GM13976 (cell line): Measurements from ENCODE around the gene FCHO2.

Source experiments
- DNase-seq: peaks from one replicate; pipeline ENCODE4 v3.0.0; 2012; ENCODE audit warnings: low spot score
- CTCF ChIP-seq: IDR thresholded peaks from 2 replicates; pipeline ENCODE4 v1.5.1; 2012; ENCODE audit warnings: borderline replicate concordance, mild to moderate bottlenecking; ENCODE audit not compliant: insufficient read depth; ENCODE audit errors: extremely low read depth, missing control alignments, control extremely low read depth
- in situ Hi-C: fragments of 300-500 bp; cut with MboI; formaldehyde crosslinking; loops from one replicate; pipeline ENCODE4 v1.12.0; 2022; ENCODE audit warnings: low sequenced_read_pairs, mixed read lengths, inconsistent platforms; ENCODE audit not compliant: unreplicated experiment

FCHO2 gene

GRCh38 chr5:73045623-73046022, 89.8 kb downstream of the FCHO2 start:
- in situ Hi-C loops = no loop called here
- no peak for TF ChIP-seq CTCF
- no peak for DNase-seq

- in situ Hi-C loops = no loop called here
- TF ChIP-seq CTCF = no peak
- no peak for DNase-seq
Observed at GRCh38 chr5:73061593-73061992, 105.8 kb downstream of the FCHO2 start.

- no peak for TF ChIP-seq CTCF
- in situ Hi-C loops = no loop called here
- DNase-seq = no peak
Observed at GRCh38 chr5:73066466-73066865, 110.6 kb downstream of the FCHO2 start.

DNA sequence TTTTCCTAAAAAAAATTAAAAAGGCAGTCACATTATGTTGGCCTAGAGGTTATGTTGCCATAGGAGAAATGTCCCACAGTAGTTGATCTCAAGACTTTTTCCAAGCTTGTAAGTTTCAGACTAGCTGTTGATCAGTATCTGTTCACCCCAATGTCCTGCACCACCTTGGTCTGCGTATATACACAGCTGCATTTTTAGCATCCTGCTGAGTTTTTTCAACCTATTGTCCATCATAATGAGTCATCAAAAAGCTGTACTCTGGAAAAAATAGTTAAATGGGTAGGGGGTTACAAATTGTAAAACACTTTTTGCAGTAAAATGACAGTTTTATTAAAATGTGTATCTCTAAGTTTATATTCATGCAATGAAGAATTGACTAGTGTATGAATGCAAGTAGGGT, 111.4 kb downstream of the FCHO2 start:
- no peak for TF ChIP-seq CTCF
- DNase-seq = no peak
- in situ Hi-C loops = no loop called here

- TF ChIP-seq CTCF = no peak
- DNase-seq = no peak
- in situ Hi-C loops = no loop called here
Observed at GRCh38 chr5:73081093-73081492, 125.3 kb downstream of the FCHO2 start.

DNA sequence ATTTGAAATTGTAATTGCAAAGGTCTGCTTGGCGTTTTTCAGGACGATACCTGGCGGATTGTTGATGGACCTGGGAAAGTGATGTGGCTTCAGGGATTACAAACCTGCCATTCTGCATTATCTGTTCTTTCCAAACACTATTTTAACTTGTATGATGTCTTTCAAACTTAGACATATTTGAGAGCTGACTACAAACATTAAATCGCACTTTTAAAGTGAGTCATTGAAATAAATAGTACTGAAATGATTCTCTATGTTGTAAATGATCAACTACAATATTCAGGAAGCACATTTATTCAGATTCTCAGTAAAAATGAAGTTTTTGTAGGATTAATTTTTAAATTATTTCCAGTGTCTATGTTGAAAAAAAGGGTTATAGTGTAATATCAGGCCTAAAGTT, 132.2 kb downstream of the FCHO2 start:
- in situ Hi-C loops = no loop called here
- DNase-seq = no peak
- no peak for TF ChIP-seq CTCF

DNA sequence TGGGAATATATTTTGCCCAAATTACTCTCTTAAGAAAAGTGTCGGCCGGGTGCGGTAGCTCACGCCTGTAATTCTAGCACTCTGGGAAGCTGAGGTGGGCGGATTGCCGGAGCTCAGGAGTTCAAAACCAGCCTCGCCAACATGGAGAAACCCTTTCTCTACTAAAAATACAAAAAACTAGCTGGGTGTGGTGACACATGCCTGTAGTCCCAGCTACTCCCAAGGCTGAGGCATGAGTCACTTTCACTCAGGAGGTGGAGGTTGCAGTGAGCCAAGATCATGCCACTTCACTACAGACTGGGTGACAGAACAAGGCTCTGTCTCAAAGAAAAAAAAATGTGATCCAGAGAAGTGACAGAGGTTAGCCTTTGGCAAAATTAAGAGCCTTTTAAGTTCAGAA, 138.1 kb downstream of the FCHO2 start:
- no peak for DNase-seq
- in situ Hi-C loops = no loop called here
- no peak for TF ChIP-seq CTCF
